ENCODE results near the gene SIK1. TPM values are rescaled to one million over a fixed set of nuclear protein-coding genes. Genes with fewer than 3 reads are reported as not detected.

The SIK1 gene
- total RNA-seq, 4 donors from 2014 or later: 108 to 502 (median 290) TPM

DNA sequence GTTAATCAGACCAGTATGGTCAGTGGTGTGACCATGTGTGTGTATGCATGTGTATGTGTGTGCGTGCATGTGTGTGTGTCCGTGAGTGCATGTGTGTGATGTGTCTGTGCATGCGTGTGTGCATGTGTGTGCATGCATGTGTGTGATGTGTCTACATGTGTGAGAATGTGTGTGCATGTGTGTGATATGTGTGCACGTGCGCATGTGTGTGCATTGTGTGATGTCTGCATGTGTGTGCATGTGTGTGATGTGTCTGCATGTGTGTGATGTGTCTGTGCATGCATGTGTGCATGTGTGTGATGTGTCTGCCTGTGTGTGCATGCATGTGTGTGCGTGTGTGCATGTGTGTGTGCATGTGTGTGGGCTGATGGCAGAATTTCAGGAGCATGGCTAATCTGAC lies 58.2 kb downstream of the SIK1 start:
- TF ChIP-seq EP300 (IDR thresholded peaks at IDR 0.05): no peak
- TF ChIP-seq POLR2A (IDR thresholded peaks at IDR 0.05): no peak
- TF ChIP-seq POLR2AphosphoS5 (IDR thresholded peaks at IDR 0.05): no peak
- TF ChIP-seq, protein P1, sequence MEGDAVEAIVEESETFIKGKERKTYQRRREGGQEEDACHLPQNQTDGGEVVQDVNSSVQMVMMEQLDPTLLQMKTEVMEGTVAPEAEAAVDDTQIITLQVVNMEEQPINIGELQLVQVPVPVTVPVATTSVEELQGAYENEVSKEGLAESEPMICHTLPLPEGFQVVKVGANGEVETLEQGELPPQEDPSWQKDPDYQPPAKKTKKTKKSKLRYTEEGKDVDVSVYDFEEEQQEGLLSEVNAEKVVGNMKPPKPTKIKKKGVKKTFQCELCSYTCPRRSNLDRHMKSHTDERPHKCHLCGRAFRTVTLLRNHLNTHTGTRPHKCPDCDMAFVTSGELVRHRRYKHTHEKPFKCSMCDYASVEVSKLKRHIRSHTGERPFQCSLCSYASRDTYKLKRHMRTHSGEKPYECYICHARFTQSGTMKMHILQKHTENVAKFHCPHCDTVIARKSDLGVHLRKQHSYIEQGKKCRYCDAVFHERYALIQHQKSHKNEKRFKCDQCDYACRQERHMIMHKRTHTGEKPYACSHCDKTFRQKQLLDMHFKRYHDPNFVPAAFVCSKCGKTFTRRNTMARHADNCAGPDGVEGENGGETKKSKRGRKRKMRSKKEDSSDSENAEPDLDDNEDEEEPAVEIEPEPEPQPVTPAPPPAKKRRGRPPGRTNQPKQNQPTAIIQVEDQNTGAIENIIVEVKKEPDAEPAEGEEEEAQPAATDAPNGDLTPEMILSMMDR (IDR thresholded peaks at IDR 0.05): no peak
- peaks cover 57% of the 10 kb centered on the region for H3K4me1 ChIP-seq

DNA sequence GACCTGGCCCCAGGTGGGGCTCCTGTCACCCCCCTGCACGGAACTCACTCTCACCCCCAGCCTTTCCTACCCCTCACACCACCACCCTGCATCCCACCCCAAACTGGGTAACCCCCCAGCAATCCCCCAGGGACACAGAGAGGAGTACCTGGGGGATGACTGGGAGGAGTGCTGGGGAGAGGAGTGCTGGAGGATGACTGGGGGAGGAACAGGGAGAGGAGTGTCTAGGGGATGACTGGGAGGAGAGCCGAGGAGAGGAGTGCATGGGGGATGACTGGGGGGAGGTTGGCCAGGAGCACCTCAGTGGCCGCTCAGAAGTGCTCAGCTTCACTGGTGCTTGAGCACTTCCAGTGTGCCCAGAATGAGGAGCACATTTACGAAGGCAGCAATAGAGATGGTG lies 59.1 kb downstream of the SIK1 start:
- Histone ChIP-seq H3K4me1 (peaks cover 52% of the 10 kb centered on the region), H3K27ac (no peak overlapping the region), H3K36me3 (no peaks in the 10 kb centered on the region), H3K4me3 (no peak overlapping the region), H3K9me3 (no peaks in the 10 kb centered on the region), H3K27me3 (no peaks in the 10 kb centered on the region)
- no peak for TF ChIP-seq POLR2AphosphoS5 (IDR thresholded peaks at IDR 0.05)
- TF ChIP-seq, protein P1 (IDR thresholded peaks at IDR 0.05): no peak
- TF ChIP-seq EP300 (IDR thresholded peaks at IDR 0.05): no peak
- no peak for TF ChIP-seq POLR2A (IDR thresholded peaks at IDR 0.05)
- 76% methylated on average over 4 of the region's 4 CpGs for WGBS
- no peak for DNase-seq (ENCODE audit: low spot score in 2 of 2)

More for the DNA sequence above, 58.2 kb downstream of the SIK1 start:
- no peak overlapping the region for H3K4me3 ChIP-seq
- H3K27me3 ChIP-seq: no peaks in the 10 kb centered on the region
- WGBS: 83% methylated on average over 6 of the region's 6 CpGs
- no peaks in the 10 kb centered on the region for H3K36me3 ChIP-seq
- no peaks in the 10 kb centered on the region for H3K9me3 ChIP-seq
- no peak overlapping the region for H3K27ac ChIP-seq
- DNase-seq (ENCODE audit: low spot score in 2 of 2): no peak

DNA sequence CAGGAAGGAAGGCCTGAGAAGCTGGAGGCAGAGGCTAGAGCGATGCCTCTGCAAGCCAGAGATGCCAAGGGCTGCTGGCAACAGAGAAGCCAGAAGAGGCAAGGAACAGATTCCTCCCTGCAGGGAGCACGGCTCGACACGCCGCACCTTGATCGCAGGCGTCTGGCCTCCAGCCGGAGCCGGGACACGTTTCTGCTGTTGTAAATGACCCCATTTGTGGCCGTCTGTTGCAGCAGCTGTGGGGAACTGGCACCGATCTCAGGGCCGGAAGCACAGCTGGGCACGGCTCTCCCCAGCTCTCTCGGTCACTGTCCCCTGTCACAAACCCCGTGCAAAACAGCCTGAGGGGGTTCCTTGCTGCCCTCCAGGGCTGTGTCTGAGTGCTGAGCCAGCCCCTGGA lies 59.6 kb downstream of the SIK1 start:
- no peak for DNase-seq (ENCODE audit: low spot score in 2 of 2)
- no peak overlapping the region for H3K4me3 ChIP-seq
- TF ChIP-seq, protein P1 (IDR thresholded peaks at IDR 0.05): no peak
- TF ChIP-seq POLR2A (IDR thresholded peaks at IDR 0.05) (no peak), EP300 (IDR thresholded peaks at IDR 0.05) (no peak), POLR2AphosphoS5 (IDR thresholded peaks at IDR 0.05) (no peak)
- peaks cover 55% of the 10 kb centered on the region for H3K4me1 ChIP-seq
- no peaks in the 10 kb centered on the region for H3K27me3 ChIP-seq
- H3K9me3 ChIP-seq: no peaks in the 10 kb centered on the region
- H3K27ac ChIP-seq: no peak overlapping the region
- H3K36me3 ChIP-seq: no peaks in the 10 kb centered on the region
- WGBS: 83% methylated on average over 1 of the region's 16 CpGs

DNA sequence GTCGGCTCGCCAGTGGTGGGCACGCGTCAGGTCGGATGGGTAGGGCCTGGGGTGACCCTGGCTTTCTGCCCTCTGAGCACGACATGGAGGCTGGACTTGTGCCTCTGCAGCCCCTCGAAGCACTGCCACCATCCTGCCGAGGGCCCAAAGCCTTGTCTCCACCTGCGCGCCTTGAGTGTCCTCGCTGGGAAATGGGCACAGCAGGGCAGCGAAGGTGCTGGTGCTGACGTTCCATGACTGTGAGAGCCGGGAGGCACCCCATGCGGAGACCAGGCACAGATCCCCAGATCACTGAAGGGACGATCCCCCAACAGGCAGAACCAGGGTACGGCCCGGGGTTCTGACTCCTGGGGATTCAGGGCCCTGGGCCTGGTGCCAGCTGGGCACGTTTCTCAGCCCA lies 60.3 kb downstream of the SIK1 start:
- no peak overlapping the region for H3K27ac ChIP-seq
- H3K36me3 ChIP-seq: no peaks in the 10 kb centered on the region
- no peak overlapping the region for H3K4me3 ChIP-seq
- H3K9me3 ChIP-seq: no peaks in the 10 kb centered on the region
- H3K4me1 ChIP-seq: peaks cover 60% of the 10 kb centered on the region
- H3K27me3 ChIP-seq: no peaks in the 10 kb centered on the region
- no peak for DNase-seq (ENCODE audit: low spot score in 2 of 2)
- TF ChIP-seq, protein P1 (IDR thresholded peaks at IDR 0.05): no peak
- TF ChIP-seq EP300 (IDR thresholded peaks at IDR 0.05) (no peak), POLR2AphosphoS5 (IDR thresholded peaks at IDR 0.05) (no peak), POLR2A (IDR thresholded peaks at IDR 0.05) (no peak)
- 91% methylated on average over 16 of the region's 19 CpGs for WGBS

DNA sequence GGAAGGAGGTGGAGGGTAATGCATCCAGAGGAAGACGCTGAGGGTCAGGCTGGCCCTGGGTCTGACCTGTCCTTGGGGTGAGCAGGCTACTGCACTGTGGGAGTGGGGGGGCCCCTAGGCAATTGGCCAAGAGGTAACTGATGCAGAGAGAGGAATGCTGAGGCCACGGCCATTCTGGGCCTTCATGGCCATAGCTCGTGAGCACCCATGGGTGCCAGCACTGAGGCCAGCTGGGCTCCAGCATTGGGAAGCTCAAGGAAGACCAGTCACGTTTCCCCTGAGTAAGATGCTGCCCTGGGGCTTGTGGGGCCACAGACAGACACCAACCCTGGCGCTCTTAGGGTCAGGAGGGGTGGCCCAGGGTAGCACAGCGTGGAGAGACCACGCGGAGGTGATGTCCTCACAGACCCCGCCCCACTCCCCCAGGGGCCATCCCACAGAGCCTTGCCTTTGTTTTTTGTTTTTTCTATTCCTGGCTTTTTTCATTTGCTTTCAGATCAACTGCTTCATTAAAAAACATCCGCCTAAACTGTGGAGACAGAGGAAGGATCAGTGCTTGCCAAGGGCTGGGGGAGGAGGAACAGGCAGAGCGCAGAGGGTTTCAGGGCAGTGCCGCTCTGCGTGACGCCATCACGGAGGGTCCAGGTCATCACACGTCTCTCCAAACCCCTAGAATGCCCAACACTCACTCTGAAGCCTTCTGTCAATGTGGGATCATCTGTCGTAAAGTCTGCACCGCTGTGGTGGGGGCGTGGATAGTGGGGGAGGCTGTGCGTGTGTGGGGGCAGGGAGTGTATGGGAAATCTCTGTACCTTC lies 61.1 kb downstream of the SIK1 start:
- 82% methylated on average over 17 of the region's 20 CpGs for WGBS
- H3K27ac ChIP-seq: no peak overlapping the region
- peaks cover 60% of the 10 kb centered on the region for H3K4me1 ChIP-seq
- DNase-seq (ENCODE audit: low spot score in 2 of 2): no peak
- H3K9me3 ChIP-seq: no peaks in the 10 kb centered on the region
- no peak overlapping the region for H3K4me3 ChIP-seq
- TF ChIP-seq, protein P1 (IDR thresholded peaks at IDR 0.05): no peak
- H3K36me3 ChIP-seq: no peaks in the 10 kb centered on the region
- H3K27me3 ChIP-seq: no peaks in the 10 kb centered on the region
